Activated B cell treated with CpG ODN at 0.5 μM for 24 hours (primary cell): ENCODE results near the gene ADRA1B. TPM values are rescaled to one million over a fixed set of nuclear protein-coding genes. Genes with fewer than 3 reads are reported as not detected.

Source experiments
- ATAC-seq: fragments of 200-7000 bp; cut with Tn5 transposase; one replicate; pipeline ENCODE4 v1.10.0; 2021; ENCODE audit warnings: low read depth, mild to moderate bottlenecking, moderate library complexity
- CTCF ChIA-PET: fragments of 350-600 bp; sonication (Branson Sonifier 250); formaldehyde crosslinking; loops from one replicate; lab custom pipeline; 2021; ENCODE audit warnings: antibody characterized with exemption; lab: Charles Lee
- POLR2A ChIA-PET: fragments of 350-600 bp; sonication (Branson Sonifier 250); formaldehyde crosslinking; loops from one replicate; lab custom pipeline; 2021; ENCODE audit warnings: antibody characterized with exemption; lab: Charles Lee
- DNase-seq: peaks from one replicate; pipeline ENCODE4 v3.0.0; 2022
- H3K27ac Mint-ChIP-seq: one replicate; pipeline ENCODE4 v1.8.0; 2020; ENCODE audit warnings: mixed read lengths
- H3K27me3 Mint-ChIP-seq: one replicate; pipeline ENCODE4 v1.8.0; 2021; ENCODE audit warnings: mixed read lengths
- H3K36me3 Mint-ChIP-seq: one replicate; pipeline ENCODE4 v1.8.0; 2021; ENCODE audit warnings: low read depth, mixed read lengths
- H3K4me1 Mint-ChIP-seq: one replicate; pipeline ENCODE4 v1.8.0; 2021; ENCODE audit warnings: mixed read lengths
- H3K4me3 Mint-ChIP-seq: one replicate; pipeline ENCODE4 v1.8.0; 2020; ENCODE audit warnings: mild to moderate bottlenecking, mixed read lengths
- H3K9me3 Mint-ChIP-seq: one replicate; pipeline ENCODE4 v1.8.0; 2020; ENCODE audit warnings: mixed read lengths
- intact Hi-C: fragments of 100-400 bp; cut with micrococcal nuclease; formaldehyde crosslinking; loops from one replicate; pipeline ENCODE4 v1.15.1; 2024
- total RNA-seq: library from RNA; stranded (reverse); gene quantifications from 2 replicates; pipeline ENCODE4 v1.2.3, GENCODE V29; 2022
- TF ChIP-seq, protein P1 (sequence below): fragments of 200-600 bp; IDR thresholded peaks from one replicate; pipeline ENCODE4 v1.8.0; 2022; ENCODE audit warnings: antibody characterized with exemption, mild to moderate bottlenecking

Gene ADRA1B
- total RNA-seq, 1 donor from 2014 or later, result 0.53 TPM

GRCh38 chr5:159923008-159923407 is 6.7 kb downstream of the ADRA1B start:
- Mint-ChIP-seq H3K27me3 (peaks cover 25% of the 10 kb centered on the region), H3K4me1 (no peaks in the 10 kb centered on the region), H3K4me3 (no peak overlapping the region), H3K9me3 (no peaks in the 10 kb centered on the region), H3K36me3 (no peaks in the 10 kb centered on the region), H3K27ac (no peak overlapping the region)
- DNase-seq, result no peak
- TF ChIP-seq, protein P1, sequence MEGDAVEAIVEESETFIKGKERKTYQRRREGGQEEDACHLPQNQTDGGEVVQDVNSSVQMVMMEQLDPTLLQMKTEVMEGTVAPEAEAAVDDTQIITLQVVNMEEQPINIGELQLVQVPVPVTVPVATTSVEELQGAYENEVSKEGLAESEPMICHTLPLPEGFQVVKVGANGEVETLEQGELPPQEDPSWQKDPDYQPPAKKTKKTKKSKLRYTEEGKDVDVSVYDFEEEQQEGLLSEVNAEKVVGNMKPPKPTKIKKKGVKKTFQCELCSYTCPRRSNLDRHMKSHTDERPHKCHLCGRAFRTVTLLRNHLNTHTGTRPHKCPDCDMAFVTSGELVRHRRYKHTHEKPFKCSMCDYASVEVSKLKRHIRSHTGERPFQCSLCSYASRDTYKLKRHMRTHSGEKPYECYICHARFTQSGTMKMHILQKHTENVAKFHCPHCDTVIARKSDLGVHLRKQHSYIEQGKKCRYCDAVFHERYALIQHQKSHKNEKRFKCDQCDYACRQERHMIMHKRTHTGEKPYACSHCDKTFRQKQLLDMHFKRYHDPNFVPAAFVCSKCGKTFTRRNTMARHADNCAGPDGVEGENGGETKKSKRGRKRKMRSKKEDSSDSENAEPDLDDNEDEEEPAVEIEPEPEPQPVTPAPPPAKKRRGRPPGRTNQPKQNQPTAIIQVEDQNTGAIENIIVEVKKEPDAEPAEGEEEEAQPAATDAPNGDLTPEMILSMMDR, result no peak
- ATAC-seq, result no peak
- ChIA-PET POLR2A (no interaction called here), CTCF (no interaction called here)
- intact Hi-C loops, result no loop called here

DNA sequence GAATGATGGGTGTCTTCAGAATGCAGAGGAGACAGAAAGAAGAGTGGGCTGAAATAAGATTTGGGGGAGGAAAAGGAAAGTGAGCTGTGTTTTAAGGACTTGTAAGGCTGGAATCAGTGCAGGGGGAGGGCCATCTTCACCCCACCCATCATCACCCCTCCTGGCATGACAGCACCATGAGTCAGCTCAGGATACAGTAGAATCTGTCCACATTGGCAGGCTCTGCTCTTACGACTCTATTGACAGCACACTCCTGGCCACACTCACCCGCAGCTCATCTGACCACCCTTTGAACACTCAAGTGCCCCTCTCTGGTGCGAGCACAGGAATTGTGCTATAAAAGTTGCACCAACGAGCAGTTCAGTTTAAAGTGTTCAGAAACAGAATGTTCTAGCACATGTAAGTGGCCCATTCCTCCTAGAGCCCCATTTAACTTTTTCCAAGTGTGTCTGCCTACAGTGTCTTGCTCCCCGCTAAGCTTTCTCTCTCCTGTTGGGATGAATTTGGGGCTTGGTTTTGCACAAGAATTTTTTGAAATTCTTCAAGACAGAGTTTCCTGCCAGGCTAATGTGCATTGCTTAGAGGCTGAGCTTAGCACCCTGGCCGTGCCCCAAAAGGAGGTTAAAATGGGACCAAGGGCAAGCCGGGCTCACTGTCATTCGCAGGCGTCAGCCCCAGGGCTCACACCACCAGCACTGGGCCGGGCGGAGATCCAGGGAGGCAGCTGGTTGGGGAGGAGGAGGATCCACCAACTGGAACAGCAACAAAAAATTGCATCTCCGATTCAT is 12.0 kb downstream of the ADRA1B start:
- ChIA-PET CTCF (interaction anchor here (0.9 kb wide), 1 partner anchor 58 kb away, joined by 3 read pairs; no protein-coding TSS in a partner anchor), POLR2A (interaction anchor here (0.6 kb wide), 1 partner anchor 608 kb away, joined by 3 read pairs; no protein-coding TSS in a partner anchor)
- ATAC-seq, result no peak
- Mint-ChIP-seq H3K4me1 (no peaks in the 10 kb centered on the region), H3K27ac (no peak overlapping the region), H3K36me3 (no peaks in the 10 kb centered on the region), H3K9me3 (no peaks in the 10 kb centered on the region), H3K27me3 (peaks cover 24% of the 10 kb centered on the region), H3K4me3 (no peak overlapping the region)
- no peak for DNase-seq
- intact Hi-C loops, result no loop called here
- TF ChIP-seq, protein P1, result no peak

GRCh38 chr5:159929176-159929575 is 12.9 kb downstream of the ADRA1B start:
- intact Hi-C loops, result no loop called here
- POLR2A ChIA-PET, result no interaction called here

DNA sequence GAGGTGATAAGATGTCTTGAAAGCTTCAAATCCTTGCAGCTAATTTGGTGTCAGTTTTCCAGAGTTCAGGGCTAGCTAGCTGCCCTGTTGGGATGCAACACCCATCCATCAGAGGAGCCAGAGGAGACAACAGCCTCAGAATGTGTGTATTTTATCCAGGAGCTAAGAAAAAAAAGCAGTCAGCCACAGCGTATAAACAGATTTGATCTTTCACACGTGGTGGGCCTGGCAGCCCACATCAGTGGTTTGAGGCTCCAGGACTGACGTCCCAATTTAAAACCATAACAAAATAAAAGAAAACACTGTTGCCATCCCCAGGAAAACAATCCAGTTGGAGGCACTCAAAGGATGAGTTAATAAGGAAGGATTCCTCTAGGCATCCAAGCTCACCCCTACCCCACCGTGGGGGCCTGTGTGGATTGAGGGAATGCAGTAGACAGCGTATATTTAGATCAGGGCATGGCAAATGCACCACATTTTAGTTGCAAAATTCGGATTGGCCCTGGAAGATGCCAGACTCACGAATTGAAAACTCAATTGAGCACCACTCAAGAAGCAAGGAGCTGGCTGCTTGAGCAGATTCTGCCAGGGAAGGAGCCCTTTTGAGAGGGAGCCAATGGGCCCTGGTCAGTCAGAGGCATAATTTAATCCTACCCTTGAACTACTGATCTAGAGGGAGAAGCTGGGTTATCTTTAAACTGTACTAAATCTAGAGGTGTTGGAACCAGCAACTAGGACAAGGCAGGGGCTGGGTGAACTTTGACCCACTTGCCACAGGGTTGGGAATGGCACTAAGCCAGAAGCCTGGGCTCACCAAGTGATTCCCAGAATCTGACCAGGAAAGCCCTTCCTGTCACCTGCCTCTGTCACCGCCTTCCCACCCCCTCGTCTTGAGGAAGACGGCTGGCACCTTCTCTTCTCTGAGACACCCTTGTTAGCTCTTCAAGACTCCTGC is 17.5 kb downstream of the ADRA1B start:
- Mint-ChIP-seq H3K4me1 (no peaks in the 10 kb centered on the region), H3K27ac (no peak overlapping the region), H3K36me3 (no peaks in the 10 kb centered on the region), H3K9me3 (no peaks in the 10 kb centered on the region), H3K4me3 (no peak overlapping the region), H3K27me3 (peaks cover 17% of the 10 kb centered on the region)
- ATAC-seq (no peak), DNase-seq (no peak)
- ChIA-PET CTCF (no interaction called here), POLR2A (no interaction called here)
- intact Hi-C loops, result no loop called here
- TF ChIP-seq, protein P1, result no peak

More at GRCh38 chr5:159929176-159929575, 12.9 kb downstream of the ADRA1B start:
- Mint-ChIP-seq H3K4me3 (no peak overlapping the region), H3K36me3 (no peaks in the 10 kb centered on the region), H3K9me3 (no peaks in the 10 kb centered on the region), H3K27me3 (peaks cover 28% of the 10 kb centered on the region), H3K4me1 (no peaks in the 10 kb centered on the region), H3K27ac (no peak overlapping the region)
- CTCF ChIA-PET, result no interaction called here
- DNase-seq, result no peak
- TF ChIP-seq, protein P1, result no peak
- no peak for ATAC-seq

DNA sequence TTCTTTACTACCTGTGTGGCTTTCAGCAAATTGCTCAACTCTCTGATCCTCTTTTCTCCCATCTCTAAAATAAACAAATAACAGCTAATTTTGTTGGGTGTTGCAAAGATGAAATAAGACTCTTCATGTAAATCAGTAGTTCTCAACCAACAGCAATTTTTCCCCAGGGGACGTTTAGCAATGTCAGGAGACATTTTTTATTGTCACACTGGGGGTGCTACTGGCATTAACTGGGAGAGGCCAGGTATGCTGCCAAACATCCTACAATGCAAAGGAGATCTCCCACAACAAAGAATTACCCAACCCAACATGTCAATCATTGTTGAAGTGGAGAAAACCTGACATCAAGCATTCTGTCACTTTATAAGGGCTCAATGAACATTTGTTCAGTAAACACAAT is 19.7 kb downstream of the ADRA1B start:
- Mint-ChIP-seq H3K36me3 (no peaks in the 10 kb centered on the region), H3K9me3 (no peaks in the 10 kb centered on the region), H3K27me3 (peaks cover 15% of the 10 kb centered on the region), H3K4me3 (no peak overlapping the region), H3K27ac (no peak overlapping the region), H3K4me1 (no peaks in the 10 kb centered on the region)
- ChIA-PET CTCF (no interaction called here), POLR2A (no interaction called here)
- DNase-seq (no peak), ATAC-seq (no peak)
- intact Hi-C loops, result no loop called here
- TF ChIP-seq, protein P1, result no peak
